Measurements from ENCODE around the gene ANKHD1.

Gene ANKHD1

GRCh38 chr5:140362875-140363630 is 38.6 kb upstream of the ANKHD1 start:
- no peaks in the 10 kb centered on the region for H3K27me3 ChIP-seq (replicated peaks; ENCODE audit: control insufficient read depth, insufficient read depth, low read length)
- H3K36me3 ChIP-seq (ENCODE audit: control insufficient read depth, insufficient read depth, low read length), result no peaks in the 10 kb centered on the region
- peak overlapping the region; percentile 62 for H3K4me3 ChIP-seq (replicated peaks; ENCODE audit: low read depth, low read length)
- TF ChIP-seq CTCF (IDR thresholded peaks at IDR 0.05; ENCODE audit: insufficient read depth, low read length, poor library complexity, severe bottlenecking), result peak; percentile 97
- DNase-seq (ENCODE audit: extremely low read depth, insufficient read length), result peak; percentile 82

- Histone ChIP-seq H3K4me3 (replicated peaks; ENCODE audit: low read depth, low read length) (peak overlapping the region; percentile 62), H3K27me3 (replicated peaks; ENCODE audit: control insufficient read depth, insufficient read depth, low read length) (no peaks in the 10 kb centered on the region), H3K36me3 (ENCODE audit: control insufficient read depth, insufficient read depth, low read length) (no peaks in the 10 kb centered on the region)
- no peak for TF ChIP-seq CTCF (IDR thresholded peaks at IDR 0.05; ENCODE audit: insufficient read depth, low read length, poor library complexity, severe bottlenecking)
- no peak for DNase-seq (ENCODE audit: extremely low read depth, insufficient read length)
Measured at GRCh38 chr5:140363631-140364471, 37.8 kb upstream of the ANKHD1 start.

GRCh38 chr5:140364472-140364765 is 37.2 kb upstream of the ANKHD1 start:
- H3K4me3 ChIP-seq (replicated peaks; ENCODE audit: low read depth, low read length), result no peak overlapping the region
- H3K36me3 ChIP-seq (ENCODE audit: control insufficient read depth, insufficient read depth, low read length), result no peaks in the 10 kb centered on the region
- no peak for TF ChIP-seq CTCF (IDR thresholded peaks at IDR 0.05; ENCODE audit: insufficient read depth, low read length, poor library complexity, severe bottlenecking)
- DNase-seq (ENCODE audit: extremely low read depth, insufficient read length), result no peak
- no peaks in the 10 kb centered on the region for H3K27me3 ChIP-seq (replicated peaks; ENCODE audit: control insufficient read depth, insufficient read depth, low read length)

- no peak for TF ChIP-seq CTCF (IDR thresholded peaks at IDR 0.05; ENCODE audit: insufficient read depth, low read length, poor library complexity, severe bottlenecking)
- no peak overlapping the region for H3K4me3 ChIP-seq (replicated peaks; ENCODE audit: low read depth, low read length)
- no peak for DNase-seq (ENCODE audit: extremely low read depth, insufficient read length)
- no peaks in the 10 kb centered on the region for H3K27me3 ChIP-seq (replicated peaks; ENCODE audit: control insufficient read depth, insufficient read depth, low read length)
- no peaks in the 10 kb centered on the region for H3K36me3 ChIP-seq (ENCODE audit: control insufficient read depth, insufficient read depth, low read length)
Measured at GRCh38 chr5:140365282-140365681, 36.4 kb upstream of the ANKHD1 start.

- Histone ChIP-seq H3K27me3 (replicated peaks; ENCODE audit: control insufficient read depth, insufficient read depth, low read length) (no peaks in the 10 kb centered on the region), H3K36me3 (ENCODE audit: control insufficient read depth, insufficient read depth, low read length) (no peaks in the 10 kb centered on the region), H3K4me3 (replicated peaks; ENCODE audit: low read depth, low read length) (no peak overlapping the region)
- no peak for TF ChIP-seq CTCF (IDR thresholded peaks at IDR 0.05; ENCODE audit: insufficient read depth, low read length, poor library complexity, severe bottlenecking)
- no peak for DNase-seq (ENCODE audit: extremely low read depth, insufficient read length)
Measured at GRCh38 chr5:140365941-140366340, 35.7 kb upstream of the ANKHD1 start.

Measured in GM06990 (cell line).